NCI-H1930 (cell line): ENCODE data around the gene FKBP2.

Experiments
- DNase-seq, 2 experiments: peaks; one replicate each; lab custom pipeline; 2025; lab: John Stamatoyannopoulos, UW

The FKBP2 gene

GRCh38 chr11:64264371-64264852, 23.5 kb downstream of the FKBP2 start:
- DNase-seq, result no peak

GRCh38 chr11:64265176-64266160, 24.6 kb downstream of the FKBP2 start:
- DNase-seq, result no peak

- DNase-seq, result no peak
Observed at GRCh38 chr11:64266339-64266738, 25.4 kb downstream of the FKBP2 start.

- no peak for DNase-seq
Observed at GRCh38 chr11:64267207-64267945, 26.5 kb downstream of the FKBP2 start.

GRCh38 chr11:64268025-64268892, 27.4 kb downstream of the FKBP2 start:
- no peak for DNase-seq

GRCh38 chr11:64268893-64269539, 28.1 kb downstream of the FKBP2 start:
- no peak for DNase-seq

- DNase-seq, result peak; percentile 98 to 99
Observed at GRCh38 chr11:64269540-64270220, 28.8 kb downstream of the FKBP2 start.

GRCh38 chr11:64275031-64275800, 34.3 kb downstream of the FKBP2 start:
- no peak for DNase-seq

GRCh38 chr11:64275841-64276240, 34.9 kb downstream of the FKBP2 start:
- no peak for DNase-seq

GRCh38 chr11:64276653-64277431, 35.9 kb downstream of the FKBP2 start:
- DNase-seq, result no peak

- no peak for DNase-seq
Observed at GRCh38 chr11:64278576-64279190, 37.8 kb downstream of the FKBP2 start.

- DNase-seq, result no peak
Observed at GRCh38 chr11:64281957-64282770, 41.3 kb downstream of the FKBP2 start.

- DNase-seq, result no peak
Observed at GRCh38 chr11:64283092-64283491, 42.2 kb downstream of the FKBP2 start.

GRCh38 chr11:64284048-64284961, 43.4 kb downstream of the FKBP2 start, which contains the start of gene BAD:
Gene BAD (minus strand): TSS chr11:64284665. CDS start chr11:64284368, 297 bp downstream.
- DNase-seq, result peak; percentile 85 to 92

GRCh38 chr11:64284962-64285884, 44.3 kb downstream of the FKBP2 start, which contains the start of gene GPR137:
Gene GPR137 (plus strand): TSS chr11:64285848. CDS start chr11:64286525, 677 bp downstream.
- peak; percentile 62 to 84 for DNase-seq
